Fibroblast of lung (primary cell): Measurements from ENCODE around the gene DIP2C.

Experiments
- CTCF ChIP-seq, 2 donors: IDR thresholded peaks in 1 of 2; conservative IDR thresholded peaks in 1 of 2; 1 replicate in 1 of 2; 2 replicates in 1 of 2; pipeline ENCODE4 v1.5.1; 2011 to 2012; ENCODE audit warnings: low read length in 2 of 2, control low read depth in 1 of 2, inconsistent platforms in 1 of 2, low read depth in 1 of 2, mild to moderate bottlenecking in 1 of 2
- EZH2 ChIP-seq: IDR thresholded peaks from 2 replicates; pipeline ENCODE4 v1.5.1; 2012; ENCODE audit warnings: low read length, control low read depth, mild to moderate bottlenecking; ENCODE audit errors: missing control alignments

- TF ChIP-seq CTCF (conservative IDR thresholded peaks at IDR 0.05 in 1 of 2, IDR thresholded peaks at IDR 0.05 in 1 of 2; ENCODE audit: low read depth in 1 of 2, low read length in 2 of 2), result no peak
- TF ChIP-seq EZH2, result no peak
Observed at GRCh38 chr10:677750-678661, 11.5 kb downstream of the DIP2C start.
